GM10248 (cell line): ENCODE results near the gene PRKCZ.
A peak's percentile ranks its signal among the peaks of the same experiment; 100 is the strongest.

Experiments used
- CTCF ChIA-PET: fragments of 300-600 bp; sonication (Branson Sonifier 250); formaldehyde crosslinking; extraction: SDS; loops from one replicate; lab custom pipeline; 2021; ENCODE audit warnings: antibody characterized with exemption; lab: Yijun Ruan, JAX
- POLR2A ChIA-PET: fragments of 350-650 bp; sonication (Branson Sonifier 250); formaldehyde crosslinking; extraction: SDS; loops from one replicate; lab custom pipeline; 2020; ENCODE audit warnings: antibody characterized with exemption; lab: Yijun Ruan, JAX
- DNase-seq: peaks from one replicate; pipeline ENCODE4 v3.0.0; 2012; ENCODE audit errors: extremely low spot score
- CTCF ChIP-seq: IDR thresholded peaks from 2 replicates; pipeline ENCODE4 v1.5.1; 2012; ENCODE audit warnings: mild to moderate bottlenecking, low read depth; ENCODE audit errors: extremely low read depth, missing control alignments, control extremely low read depth

Gene PRKCZ

GRCh38 chr1:2201062-2201461 is 150.9 kb downstream of the PRKCZ start:
- TF ChIP-seq CTCF = no peak
- POLR2A ChIA-PET = no interaction called here
- DNase-seq = no peak
- CTCF ChIA-PET = interaction anchor here (9.6 kb wide), 1 partner anchor 180 kb away, joined by 182 read pairs; no protein-coding TSS in a partner anchor

GRCh38 chr1:2202008-2202575 is 151.9 kb downstream of the PRKCZ start:
- ChIA-PET POLR2A (interaction anchor here (0.6 to 1.1 kb wide), 3 partner anchors 13 to 187 kb away, joined by 3 to 4 read pairs (median 3); no protein-coding TSS in a partner anchor), CTCF (interaction anchor here (1.3 to 9.6 kb wide), 2 partner anchors 9 to 179 kb away, joined by 4 to 182 read pairs; no protein-coding TSS in a partner anchor)
- TF ChIP-seq CTCF = no peak
- DNase-seq = no peak

- no peak for DNase-seq
- TF ChIP-seq CTCF = no peak
- CTCF ChIA-PET = interaction anchor here (1.0 to 9.6 kb wide), 5 partner anchors 8 to 188 kb away, joined by 3 to 182 read pairs (median 5); partner anchors contain the start of genes FAAP20, MORN1 and RER1
- POLR2A ChIA-PET = interaction anchor here (1.1 kb wide), 1 partner anchor 25 kb away, joined by 3 read pairs; no protein-coding TSS in a partner anchor
Observed at GRCh38 chr1:2202843-2203601, 152.8 kb downstream of the PRKCZ start.

GRCh38 chr1:2203671-2204414 is 153.6 kb downstream of the PRKCZ start:
- POLR2A ChIA-PET = interaction anchor here (0.9 to 1.5 kb wide), 2 partner anchors 24 to 381 kb away, joined by 3 to 4 read pairs; no protein-coding TSS in a partner anchor
- DNase-seq = no peak
- TF ChIP-seq CTCF = no peak
- CTCF ChIA-PET = interaction anchor here (1.0 to 9.6 kb wide), 5 partner anchors 9 to 187 kb away, joined by 3 to 182 read pairs (median 5); partner anchors contain the start of genes FAAP20, MORN1 and RER1

GRCh38 chr1:2204415-2205190 is 154.4 kb downstream of the PRKCZ start:
- no peak for TF ChIP-seq CTCF
- peak; percentile 98 for DNase-seq
- ChIA-PET CTCF (interaction anchor here (1.1 to 2.7 kb wide), 4 partner anchors 10 to 186 kb away, joined by 3 to 12 read pairs (median 4); partner anchors contain the start of genes FAAP20, MORN1 and RER1), POLR2A (interaction anchor here (0.9 to 1.5 kb wide), 2 partner anchors 23 to 381 kb away, joined by 3 to 4 read pairs; no protein-coding TSS in a partner anchor)
